Stomach (tissue), 9 donors: ENCODE results near the gene CARMIL1. TPM values are rescaled to one million over a fixed set of nuclear protein-coding genes. Genes with fewer than 3 reads are reported as not detected.

Experiments used
- DNase-seq, 2 donors: peaks; one replicate each; pipeline versions ENCODE4 v3.0.0 to v3.0.0-alpha.2; 2013 to 2019
- H3K27ac ChIP-seq, 5 donors: fragments of 200-600 bp in 4 of 5; sonication (generic) in 4 of 5; one replicate each; pipeline ENCODE4 v1.5.1; 2013 to 2019; ENCODE audit warnings: mild to moderate bottlenecking in 1 of 5, moderate library complexity in 1 of 5
- H3K27me3 ChIP-seq, 3 donors: fragments of 200-600 bp; sonication (generic); one replicate each; pipeline ENCODE4 v1.5.1; 2017 to 2019; ENCODE audit warnings: mixed run types in 1 of 3
- H3K36me3 ChIP-seq, 4 donors: fragments of 200-600 bp; sonication (generic); 1 replicate in 3 of 4; 2 replicates in 1 of 4; pipeline ENCODE4 v1.5.1; 2016 to 2019
- H3K4me1 ChIP-seq, 4 donors: fragments of 200-600 bp; sonication (generic); one replicate each; pipeline ENCODE4 v1.5.1; 2016 to 2019
- H3K4me3 ChIP-seq, 4 donors: fragments of 200-600 bp; sonication (generic) in 3 of 4; one replicate each; pipeline ENCODE4 v1.5.1; 2016 to 2019; ENCODE audit warnings: mild to moderate bottlenecking in 1 of 4
- H3K9me3 ChIP-seq, 4 donors: fragments of 200-600 bp; sonication (generic); one replicate each; pipeline ENCODE4 v1.5.1; 2016 to 2019
- CTCF ChIP-seq, 7 experiments: fragments of 450-650 bp in 4 of 7; fragments of 200-600 bp in 3 of 7; sonication (generic) in 3 of 7; IDR thresholded peaks; one replicate each; pipeline ENCODE4 v1.5.1; 2016 to 2019; ENCODE audit warnings: antibody characterized with exemption in 7 of 7, control low read depth in 2 of 7, mild to moderate bottlenecking in 1 of 7
- EP300 ChIP-seq: sonication (generic); formaldehyde crosslinking; IDR thresholded peaks from one replicate; pipeline ENCODE4 v1.6.1; 2017; ENCODE audit warnings: antibody characterized with exemption
- POLR2A ChIP-seq, 4 donors: fragments of 450-650 bp; IDR thresholded peaks; one replicate each; pipeline ENCODE4 v1.6.1; 2016; ENCODE audit warnings: antibody characterized with exemption in 4 of 4, control low read depth in 2 of 4, mild to moderate bottlenecking in 1 of 4, moderate library complexity in 1 of 4
- POLR2AphosphoS5 ChIP-seq, 3 donors: sonication (generic); formaldehyde crosslinking; IDR thresholded peaks; one replicate each; pipeline ENCODE4 v1.6.1; 2016; ENCODE audit warnings: antibody characterized with exemption in 3 of 3
- WGBS, 5 donors: extraction: QIAGEN DNeasy Blood & Tissue Kit in 3 of 5; methylation state at CpG; one replicate each; pipeline versions ENCODE4 v1.1.5 to v1.1.7; 2013 to 2018; 5-methylcytosine and 5-hydroxymethylcytosine counted together
- intact Hi-C: fragments of 100-400 bp; cut with DNase I; formaldehyde crosslinking; loops from one replicate; pipeline ENCODE4 v1.15.1; 2023; ENCODE audit warnings: low total_unique reads
- polyA plus RNA-seq, 3 donors: library from polyadenylated mRNA; stranded (reverse); fragments of 200-250 nt; gene quantifications; one replicate each; pipeline ENCODE4 v1.2.3, GENCODE V29; 2013
- total RNA-seq, 5 donors: library from RNA; depleted of rRNA; stranded (reverse); fragments of >200 nt; gene quantifications; one replicate each; pipeline versions ENCODE4 v1.1.0 to v1.2.3, GENCODE V29; 2014 to 2016
- donor health status: healthy with polysubstance abuse.
- donor health status: Bipolar disorder and iron deficiency.
- donor health status: healthy.

Gene CARMIL1
- total and polyA plus RNA-seq, 8 donors: 10.5 to 42.7 (median 14.9) TPM

DNA sequence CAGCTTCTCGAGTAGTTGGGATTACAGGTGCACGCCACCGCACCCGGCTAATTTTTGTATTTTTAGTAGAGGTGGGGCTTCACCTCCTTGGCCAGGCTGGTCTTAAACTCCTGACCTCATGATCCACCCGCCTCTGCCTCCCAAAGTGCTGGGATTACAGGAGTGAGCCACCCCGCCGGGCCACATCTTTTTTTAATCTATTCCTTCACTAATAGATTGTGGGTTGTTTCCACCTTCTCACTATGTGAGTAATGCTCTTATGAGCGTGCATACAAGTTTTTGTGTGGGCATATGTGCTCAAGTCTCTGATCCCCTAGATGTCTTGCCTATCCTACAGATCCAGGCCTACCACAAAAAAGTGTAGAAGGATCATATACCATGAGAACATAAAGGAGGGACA is 30.7 kb downstream of the CARMIL1 start:
- H3K4me3 ChIP-seq: no peak overlapping the region
- no peak overlapping the region for H3K27ac ChIP-seq
- no peak for TF ChIP-seq EP300
- TF ChIP-seq POLR2AphosphoS5 (IDR thresholded peaks at IDR 0.05): no peak
- TF ChIP-seq POLR2A (IDR thresholded peaks at IDR 0.05): no peak
- no peak for TF ChIP-seq CTCF (IDR thresholded peaks at IDR 0.05)
- no peaks in the 10 kb centered on the region for H3K36me3 ChIP-seq
- intact Hi-C loops: no loop called here
- DNase-seq: no peak
- peaks cover 12 to 61% (median 33%) of the 10 kb centered on the region in 4 donors for H3K4me1 ChIP-seq
- 73 to 98% (median 84%) methylated on average over 8 of the region's 8 CpGs for WGBS, 5 donors
- H3K9me3 ChIP-seq: no peaks in the 10 kb centered on the region
- no peaks in the 10 kb centered on the region for H3K27me3 ChIP-seq

GRCh38 chr6:25311331-25311840 is 32.2 kb downstream of the CARMIL1 start:
- no peak for TF ChIP-seq CTCF (IDR thresholded peaks at IDR 0.05)
- TF ChIP-seq POLR2AphosphoS5 (IDR thresholded peaks at IDR 0.05): no peak
- no peak for TF ChIP-seq EP300
- TF ChIP-seq POLR2A (IDR thresholded peaks at IDR 0.05): no peak
- peak overlapping the region in 3 of 5 donors; percentile 12 to 65 (median 47) for H3K27ac ChIP-seq

DNA sequence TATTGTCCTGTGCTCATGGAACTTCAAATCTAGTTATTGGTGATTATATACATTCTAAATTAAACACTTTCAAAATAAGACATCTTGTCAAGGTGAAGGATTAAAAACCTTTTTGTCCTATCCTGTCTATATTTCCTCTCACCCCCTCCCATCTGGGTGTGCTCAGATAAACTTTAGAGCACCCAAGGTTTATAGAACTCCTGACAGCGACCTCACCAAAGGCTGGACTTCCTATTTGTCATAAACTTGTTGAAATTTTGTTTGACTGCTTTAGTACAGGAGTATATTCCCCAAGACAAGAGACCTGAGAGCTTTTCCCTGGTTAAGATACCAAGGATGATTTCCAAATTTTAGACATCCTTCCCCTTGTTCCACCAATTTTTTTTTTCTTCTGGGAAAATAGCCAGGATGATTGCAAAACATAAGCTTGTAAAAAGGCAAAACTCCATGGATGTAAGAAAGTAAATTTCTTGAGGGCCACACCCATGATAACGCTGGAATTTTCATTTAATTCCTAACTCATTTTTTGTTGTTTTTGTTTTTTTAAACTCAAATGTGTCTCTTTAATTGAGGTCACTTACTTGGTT is 33.0 kb downstream of the CARMIL1 start:
- no peaks in the 10 kb centered on the region for H3K36me3 ChIP-seq
- no peaks in the 10 kb centered on the region for H3K9me3 ChIP-seq
- DNase-seq: peak in 1 of 2 donors; percentile 60
- H3K27ac ChIP-seq: peak overlapping the region in 3 of 5 donors; percentile 12 to 65 (median 47)
- H3K4me1 ChIP-seq: peaks cover 18 to 70% (median 31%) of the 10 kb centered on the region in 4 donors
- intact Hi-C loops: no loop called here
- TF ChIP-seq POLR2A (IDR thresholded peaks at IDR 0.05) (no peak), CTCF (IDR thresholded peaks at IDR 0.05) (no peak), POLR2AphosphoS5 (IDR thresholded peaks at IDR 0.05) (no peak), EP300 (no peak)
- H3K27me3 ChIP-seq: no peaks in the 10 kb centered on the region
- WGBS, 5 donors: 23 to 34% (median 27%) methylated on average over 2 of the region's 2 CpGs
- no peak overlapping the region for H3K4me3 ChIP-seq

More at GRCh38 chr6:25311331-25311840, 32.2 kb downstream of the CARMIL1 start:
- WGBS, 5 donors: 54 to 82% (median 58%) methylated on average over 1 of the region's 1 CpG
- Histone ChIP-seq H3K36me3 (no peaks in the 10 kb centered on the region), H3K4me1 (peaks cover 18 to 74% (median 33%) of the 10 kb centered on the region in 4 donors), H3K27me3 (no peaks in the 10 kb centered on the region), H3K9me3 (no peaks in the 10 kb centered on the region), H3K4me3 (no peak overlapping the region)
- peak in 1 of 2 donors; percentile 44 for DNase-seq
- intact Hi-C loops: no loop called here

- intact Hi-C loops: no loop called here
- WGBS, 5 donors: 2 to 4% (median 3%) methylated on average over 2 of the region's 2 CpGs
- Histone ChIP-seq H3K27ac (peak overlapping the region in 3 of 5 donors; percentile 12 to 65 (median 47)), H3K36me3 (no peaks in the 10 kb centered on the region), H3K27me3 (no peaks in the 10 kb centered on the region), H3K4me3 (no peak overlapping the region), H3K9me3 (no peaks in the 10 kb centered on the region), H3K4me1 (peaks cover 18 to 64% (median 28%) of the 10 kb centered on the region in 4 donors)
- TF ChIP-seq CTCF (IDR thresholded peaks at IDR 0.05) (no peak), POLR2AphosphoS5 (IDR thresholded peaks at IDR 0.05) (no peak), EP300 (no peak), POLR2A (IDR thresholded peaks at IDR 0.05) (no peak)
- DNase-seq: no peak
Measured at GRCh38 chr6:25312703-25313102, 33.5 kb downstream of the CARMIL1 start.
